Skeletal muscle cell (primary cell): ENCODE results near the gene FAM81B.
"Not testable (repeated sequence)": the region's sequence is repeated elsewhere in the genome, so short reads cannot be mapped to it uniquely, and the experiment has no call there.

Experiments used
- DNase-seq: peaks from one replicate; pipeline ENCODE4 v3.0.0-alpha.2; 2010; ENCODE audit warnings: low read depth
- H3K4me3 ChIP-seq: 2 replicates; pipeline ENCODE4 v1.5.1; 2011; ENCODE audit warnings: low read depth, mild to moderate bottlenecking, control low read depth, low read length, moderate library complexity

Gene FAM81B

GRCh38 chr5:95390812-95391492 lies at the start of gene FAM81B:
Gene FAM81B, plus strand, starts transcription at chr5:95391366. Its CDS starts 24 bp downstream, at chr5:95391390.
- no peak within 1 kb of the TSS for H3K4me3 ChIP-seq
- DNase-seq, result peak; percentile 17

GRCh38 chr5:95341444-95341843 lies 49.7 kb upstream of the FAM81B start:
- H3K4me3 ChIP-seq, DNase-seq: not testable (repeated sequence)

- H3K4me3 ChIP-seq, result no peak overlapping the region
- no peak for DNase-seq
These were observed 43.6 kb upstream of the FAM81B start for GRCh38 chr5:95347506-95348120.

- no peak for DNase-seq
- H3K4me3 ChIP-seq, result no peak overlapping the region
These were observed 40.5 kb upstream of the FAM81B start for GRCh38 chr5:95350631-95351030.

- H3K4me3 ChIP-seq, result no peak overlapping the region
- DNase-seq, result no peak
These were observed 38.5 kb upstream of the FAM81B start for GRCh38 chr5:95352691-95353090.

GRCh38 chr5:95358320-95358719 lies 32.8 kb upstream of the FAM81B start:
- no peak overlapping the region for H3K4me3 ChIP-seq
- DNase-seq, result no peak

GRCh38 chr5:95358848-95359247 lies 32.3 kb upstream of the FAM81B start:
- H3K4me3 ChIP-seq, result no peak overlapping the region
- DNase-seq, result no peak

- not testable (repeated sequence) for DNase-seq, H3K4me3 ChIP-seq
These were observed 30.5 kb upstream of the FAM81B start for GRCh38 chr5:95360667-95361066.

- no peak for DNase-seq
- H3K4me3 ChIP-seq, result no peak overlapping the region
These were observed 25.7 kb upstream of the FAM81B start for GRCh38 chr5:95365302-95366095.

- no peak for DNase-seq
- no peak overlapping the region for H3K4me3 ChIP-seq
These were observed 21.4 kb upstream of the FAM81B start for GRCh38 chr5:95369782-95370181.

GRCh38 chr5:95374061-95374460 lies 17.1 kb upstream of the FAM81B start:
- no peak overlapping the region for H3K4me3 ChIP-seq
- no peak for DNase-seq

GRCh38 chr5:95375591-95375990 lies 15.6 kb upstream of the FAM81B start:
- no peak overlapping the region for H3K4me3 ChIP-seq
- DNase-seq, result no peak

- no peak overlapping the region for H3K4me3 ChIP-seq
- DNase-seq, result no peak
These were observed 12.0 kb upstream of the FAM81B start for GRCh38 chr5:95379133-95379532.

- H3K4me3 ChIP-seq, result no peak overlapping the region
- no peak for DNase-seq
These were observed 11.0 kb upstream of the FAM81B start for GRCh38 chr5:95380103-95380628.

- H3K4me3 ChIP-seq, result no peak overlapping the region
- DNase-seq, result no peak
These were observed 8.4 kb upstream of the FAM81B start for GRCh38 chr5:95382801-95383200.

- H3K4me3 ChIP-seq, result no peak overlapping the region
- no peak for DNase-seq
These were observed 6.5 kb upstream of the FAM81B start for GRCh38 chr5:95384485-95385213.

- no peak for DNase-seq
- H3K4me3 ChIP-seq, result no peak overlapping the region
These were observed 5.8 kb upstream of the FAM81B start for GRCh38 chr5:95385334-95385733.

- H3K4me3 ChIP-seq, DNase-seq: not testable (repeated sequence)
These were observed 799 bp downstream of the FAM81B start for GRCh38 chr5:95391965-95392364.

GRCh38 chr5:95392593-95393182 lies 1.5 kb downstream of the FAM81B start:
- DNase-seq, result no peak
- H3K4me3 ChIP-seq, result no peak overlapping the region
